Keratinocyte (primary cell): ENCODE measurements around the gene GCNT2.

Experiments
- CTCF ChIP-seq, 3 experiments: IDR thresholded peaks in 1 of 3; conservative IDR thresholded peaks in 1 of 3; optimal IDR thresholded peaks in 1 of 3; 2 replicates in 2 of 3; 3 replicates in 1 of 3; pipeline versions ENCODE3 to v1.5.1; 2011; ENCODE audit warnings: low read length in 3 of 3, mild to moderate bottlenecking in 3 of 3, moderate library complexity in 2 of 3, control low read depth in 1 of 3, inconsistent platforms in 1 of 3; ENCODE audit not compliant: insufficient read depth in 2 of 3; ENCODE audit errors: extremely low read depth in 1 of 3
- EZH2 ChIP-seq: IDR thresholded peaks from one replicate; pipeline ENCODE4 v1.6.1; 2012; ENCODE audit warnings: inconsistent platforms, mild to moderate bottlenecking, low read length, moderate library complexity

DNA sequence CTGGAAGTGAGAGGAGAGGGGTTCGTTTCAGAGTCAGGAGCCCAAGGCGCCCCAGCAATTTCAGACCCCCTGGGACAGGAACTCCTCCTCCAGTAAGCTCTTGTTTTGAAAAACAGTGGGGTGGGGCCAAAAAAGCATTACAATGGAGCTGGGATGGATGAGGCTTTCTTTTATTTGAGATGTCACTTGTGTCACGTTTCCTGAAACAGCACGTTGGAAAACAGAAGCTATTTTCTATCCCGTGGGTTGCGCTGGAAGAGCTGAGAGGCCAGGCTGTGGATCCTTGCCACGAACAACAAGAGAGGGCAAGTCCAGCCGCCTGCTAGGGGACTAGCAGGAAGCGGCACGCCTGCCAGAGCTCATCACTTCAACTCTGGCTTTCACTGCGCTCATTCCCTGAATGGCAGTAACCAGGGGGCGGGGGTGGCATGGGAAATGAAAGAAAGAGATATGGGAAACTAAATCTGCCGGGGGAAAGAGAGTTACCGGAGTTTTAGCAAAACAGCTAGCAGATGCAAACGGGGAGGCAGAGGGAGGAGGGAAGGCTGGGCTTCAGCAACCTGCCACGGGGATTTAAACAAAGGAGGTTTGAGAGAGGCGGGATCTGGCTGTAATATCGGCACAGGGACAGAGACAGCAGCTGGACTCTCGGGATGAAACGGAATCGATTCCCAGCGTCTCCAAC lies 34.6 kb downstream of the GCNT2 start:
- no peak for TF ChIP-seq CTCF (optimal IDR thresholded peaks at IDR 0.05 in 1 of 3, IDR thresholded peaks at IDR 0.05 in 1 of 3, conservative IDR thresholded peaks at IDR 0.05 in 1 of 3; ENCODE audit: extremely low read depth in 1 of 3, insufficient read depth in 2 of 3, low read length in 3 of 3)
- no peak for TF ChIP-seq EZH2
